HG03175 (cell line): Measurements from ENCODE around the gene SLC44A4.
"Not testable (repeated sequence)": the region's sequence is repeated elsewhere in the genome, so short reads cannot be mapped to it uniquely, and the experiment has no call there.

Experiments
- ATAC-seq: cut with Tn5 transposase; IDR thresholded peaks from one replicate; pipeline ENCODE4 v1.9.1; 2021; ENCODE audit warnings: mild to moderate bottlenecking, moderate library complexity; ENCODE audit not compliant: unreplicated experiment

The SLC44A4 gene

DNA sequence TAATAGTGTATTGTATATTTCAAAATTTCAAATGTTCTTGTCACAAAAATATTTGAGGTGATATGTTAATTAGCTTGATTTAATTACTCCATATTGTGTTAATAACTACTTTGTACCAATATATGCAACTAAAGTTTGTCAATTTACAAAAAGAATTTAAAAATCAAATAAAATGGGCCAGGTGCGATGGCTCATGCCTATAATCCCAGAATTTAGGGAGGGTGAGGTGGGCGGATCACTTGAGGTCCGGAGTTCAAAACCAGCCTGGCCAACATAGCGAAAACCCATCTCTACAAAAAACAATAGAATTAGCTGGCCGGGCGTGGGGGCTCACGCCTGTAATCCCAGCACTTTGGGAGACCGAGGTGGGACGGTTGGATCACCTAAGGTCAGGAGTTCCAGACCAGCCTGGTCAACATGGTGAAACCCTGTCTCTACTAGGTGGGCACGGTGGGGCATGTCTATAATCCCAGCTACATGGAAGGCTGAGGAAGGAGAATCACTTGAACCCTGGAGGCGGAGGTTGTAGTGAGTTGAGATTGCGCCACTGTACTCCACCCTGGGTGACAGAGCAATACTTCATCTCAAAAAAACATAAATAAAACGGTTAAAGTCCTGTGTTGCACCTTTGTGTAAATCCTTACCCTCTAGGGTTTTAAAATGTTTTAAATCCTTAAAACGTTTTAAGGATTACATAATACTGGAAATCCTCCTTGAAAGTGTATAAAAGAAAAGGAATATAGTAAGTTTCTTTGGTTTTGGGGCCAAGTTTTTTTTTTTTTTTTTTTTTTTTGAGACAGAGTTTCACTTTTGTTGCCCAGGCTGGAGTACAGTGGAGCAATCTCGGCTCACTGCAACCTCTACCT lies 47.2 kb downstream of the SLC44A4 start:
- ATAC-seq: no peak

DNA sequence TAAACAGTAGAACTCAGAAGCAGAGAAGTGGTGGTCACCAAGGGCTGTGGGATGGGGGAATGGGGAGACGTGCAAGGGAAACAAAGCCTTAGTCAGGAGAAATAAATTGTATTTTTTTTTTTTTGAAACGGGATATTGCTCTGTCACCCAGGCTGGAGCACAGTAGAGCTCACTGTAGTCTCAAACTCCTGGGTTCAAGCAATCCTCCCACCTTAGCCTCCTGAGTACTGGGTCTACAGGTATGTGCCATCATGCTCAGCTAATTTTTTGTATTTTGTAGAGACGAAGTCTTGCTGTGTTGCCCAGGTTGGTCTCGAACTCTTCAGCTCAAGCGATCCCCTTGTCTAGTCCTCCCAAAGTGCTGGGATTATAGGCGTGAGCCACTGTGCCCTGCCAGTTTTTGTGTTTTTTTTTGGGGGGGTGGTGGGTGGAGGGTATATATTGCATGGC lies 47.9 kb downstream of the SLC44A4 start:
- no peak for ATAC-seq

DNA sequence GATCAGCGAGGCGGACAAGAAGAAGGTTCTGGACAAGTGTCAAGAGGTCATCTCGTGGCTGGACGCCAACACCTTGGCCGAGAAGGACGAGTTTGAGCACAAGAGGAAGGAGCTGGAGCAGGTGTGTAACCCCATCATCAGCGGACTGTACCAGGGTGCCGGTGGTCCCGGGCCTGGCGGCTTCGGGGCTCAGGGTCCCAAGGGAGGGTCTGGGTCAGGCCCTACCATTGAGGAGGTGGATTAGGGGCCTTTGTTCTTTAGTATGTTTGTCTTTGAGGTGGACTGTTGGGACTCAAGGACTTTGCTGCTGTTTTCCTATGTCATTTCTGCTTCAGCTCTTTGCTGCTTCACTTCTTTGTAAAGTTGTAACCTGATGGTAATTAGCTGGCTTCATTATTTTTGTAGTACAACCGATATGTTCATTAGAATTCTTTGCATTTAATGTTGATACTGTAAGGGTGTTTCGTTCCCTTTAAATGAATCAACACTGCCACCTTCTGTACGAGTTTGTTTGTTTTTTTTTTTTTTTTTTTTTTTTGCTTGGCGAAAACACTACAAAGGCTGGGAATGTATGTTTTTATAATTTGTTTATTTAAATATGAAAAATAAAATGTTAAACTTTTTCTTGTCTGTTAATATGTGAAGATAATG lies 49.0 kb downstream of the SLC44A4 start:
- no peak for ATAC-seq

DNA sequence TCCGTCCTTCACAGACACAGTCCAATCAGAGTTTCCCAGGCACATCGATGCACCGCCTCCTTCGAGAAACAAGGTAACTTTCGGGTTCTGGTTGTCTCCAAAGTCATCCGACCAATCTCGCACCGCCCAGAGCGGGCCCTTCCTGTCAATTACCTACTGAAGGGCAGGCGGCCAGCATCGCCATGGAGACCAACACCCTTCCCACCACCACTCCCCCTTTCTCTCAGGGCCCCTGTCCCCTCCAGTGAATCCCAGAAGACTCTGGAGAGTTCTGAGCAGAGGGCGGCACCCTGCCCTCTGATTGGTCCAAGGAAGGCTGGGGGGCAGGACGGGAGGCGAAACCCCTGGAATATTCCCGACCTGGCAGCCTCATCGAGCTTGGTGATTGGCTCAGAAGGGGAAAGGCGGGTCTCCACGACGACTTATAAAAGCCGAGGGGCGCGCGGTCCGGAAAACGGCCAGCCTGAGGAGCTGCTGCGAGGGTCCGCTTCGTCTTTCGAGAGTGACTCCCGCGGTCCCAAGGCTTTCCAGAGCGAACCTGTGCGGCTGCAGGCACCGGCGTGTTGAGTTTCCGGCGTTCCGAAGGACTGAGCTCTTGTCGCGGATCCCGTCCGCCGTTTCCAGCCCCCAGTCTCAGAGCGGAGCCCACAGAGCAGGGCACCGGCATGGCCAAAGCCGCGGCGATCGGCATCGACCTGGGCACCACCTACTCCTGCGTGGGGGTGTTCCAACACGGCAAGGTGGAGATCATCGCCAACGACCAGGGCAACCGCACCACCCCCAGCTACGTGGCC lies 51.3 kb downstream of the SLC44A4 start, which contains the start of gene HSPA1B:
HSPA1B (plus strand) TSS at position 453 of the 794 bp plus-strand sequence; CDS start at position 666, 213 bp downstream.
- ATAC-seq: peak; percentile 74

DNA sequence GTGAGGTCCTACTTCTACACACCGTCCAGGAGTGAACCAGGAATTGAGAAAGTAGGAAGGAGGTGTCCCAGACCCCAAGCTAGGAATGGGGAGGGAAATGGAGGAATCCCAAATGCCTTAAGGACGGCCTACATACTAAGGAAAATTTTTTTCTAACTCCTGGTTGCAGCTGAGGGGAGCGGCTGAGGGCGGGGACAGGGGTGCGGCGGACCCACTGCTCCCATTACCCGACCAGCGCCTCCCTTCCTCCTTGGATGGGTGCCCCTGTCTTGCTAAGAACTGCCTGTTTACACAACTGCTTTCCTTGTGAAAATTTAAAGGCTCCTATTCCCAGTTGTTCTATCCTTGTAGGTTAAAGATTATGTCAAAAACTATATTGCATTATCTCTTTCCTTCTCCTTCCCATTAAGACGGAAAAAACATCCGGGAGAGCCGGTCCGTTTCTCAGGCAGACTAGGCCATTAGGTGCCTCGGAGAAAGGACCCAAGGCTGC lies 52.0 kb downstream of the SLC44A4 start:
- no peak for ATAC-seq

DNA sequence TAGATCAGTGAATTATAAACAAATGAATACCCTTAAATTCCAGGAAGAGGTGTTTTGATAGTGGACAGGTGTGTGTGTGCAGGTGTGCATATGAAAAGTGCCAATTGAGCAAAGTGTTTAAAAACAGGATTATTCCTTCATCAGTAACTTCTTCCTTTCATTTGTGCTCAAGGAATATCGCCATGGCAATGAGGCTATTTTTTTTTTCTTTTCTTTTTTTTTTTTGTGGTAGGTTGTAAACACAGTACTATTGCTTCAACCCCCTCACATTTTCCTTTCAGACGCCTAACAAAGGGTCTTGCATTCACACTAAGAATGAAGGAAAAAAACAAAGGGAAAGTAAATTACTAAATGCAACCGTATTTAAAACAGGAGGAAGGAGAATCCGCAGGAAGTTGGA lies 53.2 kb downstream of the SLC44A4 start:
- ATAC-seq: no peak

DNA sequence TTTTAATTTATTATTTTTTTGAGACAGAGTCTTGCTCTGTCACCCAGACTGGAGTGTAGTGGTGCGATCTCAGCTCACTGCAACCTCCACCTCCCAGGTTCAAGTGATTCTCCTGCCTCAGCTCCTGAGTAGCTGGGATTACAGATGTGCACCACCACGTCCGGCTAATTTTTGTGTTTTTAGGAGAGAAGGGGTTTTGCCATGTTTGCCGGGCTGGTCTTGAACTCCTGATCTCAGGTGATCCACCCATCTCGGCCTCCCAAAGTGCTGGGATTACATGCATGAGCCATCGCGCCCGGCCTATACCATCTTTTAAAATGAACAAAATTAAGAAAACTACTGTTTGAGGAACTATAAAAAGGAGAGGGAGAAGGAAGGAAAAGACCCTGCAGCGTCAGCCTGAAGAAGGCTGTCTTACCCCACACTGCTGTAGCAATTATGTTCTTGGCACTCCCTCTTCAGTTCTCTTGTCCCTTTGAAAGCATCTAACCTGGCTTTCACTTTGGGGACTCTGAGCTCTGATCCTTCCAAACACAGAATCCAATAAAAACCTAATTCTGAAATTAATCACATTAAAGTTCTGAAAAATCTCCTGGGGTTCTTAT lies 55.1 kb downstream of the SLC44A4 start:
- not testable (repeated sequence) for ATAC-seq

DNA sequence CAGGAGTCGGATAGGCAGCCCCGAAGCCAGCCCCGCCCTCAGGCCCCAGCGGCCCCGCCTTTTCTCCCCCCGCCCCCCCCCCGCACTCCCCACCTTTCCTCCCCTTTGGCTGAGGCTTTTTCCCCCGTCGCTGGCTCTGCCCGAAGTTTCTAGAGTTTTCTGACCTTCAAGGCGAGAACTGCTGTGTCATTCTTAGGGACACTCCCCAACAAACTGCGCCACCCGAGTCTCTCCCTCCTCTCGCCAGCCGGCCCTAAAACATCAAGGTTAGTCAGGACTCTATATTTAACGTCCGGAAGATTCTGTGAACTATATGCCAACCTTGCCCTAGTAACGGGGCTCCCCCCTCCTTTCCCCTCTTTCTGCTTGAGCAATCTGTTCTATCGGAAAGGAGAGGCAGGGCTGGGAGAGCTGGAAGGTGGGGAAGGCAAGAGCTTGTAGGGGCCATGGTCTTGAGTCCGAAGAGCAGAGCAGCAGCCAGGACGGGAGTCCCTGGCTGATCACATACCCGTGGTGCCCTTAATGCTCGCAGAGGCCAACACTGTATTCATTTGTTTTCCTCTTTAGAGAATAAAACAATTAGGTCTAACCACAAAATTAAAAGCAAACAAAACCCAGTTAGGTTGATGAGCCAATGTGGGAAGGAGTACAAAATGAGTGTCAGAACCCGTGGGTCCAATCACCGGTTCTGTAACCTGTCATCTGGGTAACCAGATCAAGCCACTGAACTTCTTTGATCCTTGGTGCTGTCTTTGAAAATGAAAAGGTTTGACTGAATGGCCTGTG lies 56.6 kb downstream of the SLC44A4 start:
- peak; percentile 33 for ATAC-seq

DNA sequence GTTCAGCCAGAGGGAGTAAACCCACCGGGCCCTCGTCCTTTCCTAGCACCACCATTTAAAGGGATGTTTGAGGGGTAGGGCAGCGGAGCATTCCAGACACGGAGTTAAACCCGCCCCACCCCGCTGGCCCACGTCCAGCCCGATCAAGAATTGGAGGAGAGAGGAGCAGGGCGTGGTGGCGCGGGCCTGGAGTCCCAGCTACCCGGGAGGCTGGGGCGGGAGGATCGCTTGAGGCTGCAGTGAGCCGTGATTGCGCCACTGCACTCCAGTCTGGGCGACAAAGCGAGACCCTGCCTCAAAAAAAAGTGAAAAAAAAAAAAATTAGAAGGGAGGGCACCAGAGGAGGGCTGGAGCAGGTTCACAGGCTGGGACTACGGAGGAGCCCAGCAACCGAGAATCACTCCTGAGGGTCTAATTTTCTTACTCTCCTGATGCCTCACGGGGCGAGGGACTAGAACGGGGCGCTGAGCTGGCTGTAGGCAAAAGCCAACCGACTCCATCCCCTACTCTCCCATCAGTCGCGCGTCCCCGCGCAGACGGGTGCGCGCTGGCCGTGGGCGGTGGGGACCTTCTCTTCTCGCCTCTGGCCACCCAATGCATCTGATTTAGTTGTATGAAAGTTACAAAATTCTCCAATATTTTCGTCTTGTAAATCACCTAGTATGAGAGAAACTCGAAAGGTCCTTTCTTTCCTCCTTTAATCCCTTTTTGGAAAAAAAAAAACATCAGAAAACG lies 57.3 kb downstream of the SLC44A4 start:
- ATAC-seq: peak; percentile 47

DNA sequence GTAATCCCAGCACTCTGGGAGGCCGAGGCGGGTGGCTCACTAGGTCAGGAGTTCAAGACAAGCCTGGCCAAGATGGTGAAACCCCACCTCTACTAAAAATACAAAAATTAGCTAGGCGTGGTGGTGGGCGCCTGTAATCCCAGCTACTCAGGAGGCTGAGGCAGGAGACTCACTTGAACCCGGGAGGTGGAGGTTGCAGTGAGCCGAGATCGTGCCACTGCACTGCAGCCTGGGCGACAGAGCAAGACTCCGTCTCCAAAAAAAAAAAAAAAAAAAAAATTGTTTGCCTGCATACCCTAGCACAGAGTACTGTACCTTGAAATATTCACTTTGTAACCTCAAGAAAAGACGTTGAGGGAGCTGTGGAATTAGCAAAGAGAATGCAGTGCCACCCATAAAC lies 58.4 kb downstream of the SLC44A4 start:
- ATAC-seq: not testable (repeated sequence)

DNA sequence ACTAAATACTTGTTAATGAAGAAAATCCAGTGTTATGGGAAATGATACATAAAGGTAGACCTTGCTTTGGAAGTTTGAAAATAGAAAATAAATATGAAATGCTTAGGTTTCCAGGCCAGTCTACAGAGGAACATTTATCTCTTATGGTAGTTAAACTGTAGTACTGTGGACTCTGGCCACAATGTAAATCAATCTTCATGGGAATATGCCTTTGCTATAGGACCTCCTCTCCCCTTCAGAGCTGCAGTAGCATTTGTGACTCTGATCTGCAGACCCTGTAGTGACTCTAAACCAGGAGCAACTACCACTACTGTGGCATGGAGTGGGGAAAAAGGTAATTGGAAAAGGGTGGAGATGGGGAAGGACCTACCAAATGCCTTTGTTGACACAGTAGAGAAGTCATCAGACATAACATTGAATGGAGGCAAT lies 58.9 kb downstream of the SLC44A4 start:
- ATAC-seq: no peak

DNA sequence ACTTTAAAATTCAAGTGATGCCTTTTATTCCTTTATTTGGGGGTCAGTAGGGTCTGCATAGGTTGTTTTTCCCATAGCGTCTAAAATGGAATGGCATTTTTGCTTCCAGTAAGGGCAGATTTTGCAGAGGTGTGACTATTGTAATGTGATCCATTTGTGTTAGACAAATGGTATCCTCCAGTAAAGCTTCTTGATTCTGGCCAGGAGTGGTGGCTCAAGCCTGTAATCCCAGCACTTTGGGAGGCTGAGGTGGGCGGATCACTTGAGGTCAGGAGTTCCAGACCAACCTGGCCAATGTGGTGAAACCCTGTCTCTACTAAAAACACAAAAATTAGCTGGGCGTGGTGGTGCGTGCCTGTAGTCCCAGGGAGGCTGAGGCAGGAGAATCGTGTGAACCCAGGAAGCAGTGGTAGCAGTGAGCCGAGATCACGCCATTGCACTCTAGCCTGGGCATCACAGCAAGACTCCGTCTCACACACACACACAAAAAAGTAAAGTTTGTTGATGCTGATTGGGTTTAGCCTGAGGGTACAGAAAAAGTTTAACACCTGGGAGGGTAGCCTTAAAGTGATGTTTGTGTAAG lies 60.8 kb downstream of the SLC44A4 start:
- ATAC-seq: not testable (repeated sequence)

DNA sequence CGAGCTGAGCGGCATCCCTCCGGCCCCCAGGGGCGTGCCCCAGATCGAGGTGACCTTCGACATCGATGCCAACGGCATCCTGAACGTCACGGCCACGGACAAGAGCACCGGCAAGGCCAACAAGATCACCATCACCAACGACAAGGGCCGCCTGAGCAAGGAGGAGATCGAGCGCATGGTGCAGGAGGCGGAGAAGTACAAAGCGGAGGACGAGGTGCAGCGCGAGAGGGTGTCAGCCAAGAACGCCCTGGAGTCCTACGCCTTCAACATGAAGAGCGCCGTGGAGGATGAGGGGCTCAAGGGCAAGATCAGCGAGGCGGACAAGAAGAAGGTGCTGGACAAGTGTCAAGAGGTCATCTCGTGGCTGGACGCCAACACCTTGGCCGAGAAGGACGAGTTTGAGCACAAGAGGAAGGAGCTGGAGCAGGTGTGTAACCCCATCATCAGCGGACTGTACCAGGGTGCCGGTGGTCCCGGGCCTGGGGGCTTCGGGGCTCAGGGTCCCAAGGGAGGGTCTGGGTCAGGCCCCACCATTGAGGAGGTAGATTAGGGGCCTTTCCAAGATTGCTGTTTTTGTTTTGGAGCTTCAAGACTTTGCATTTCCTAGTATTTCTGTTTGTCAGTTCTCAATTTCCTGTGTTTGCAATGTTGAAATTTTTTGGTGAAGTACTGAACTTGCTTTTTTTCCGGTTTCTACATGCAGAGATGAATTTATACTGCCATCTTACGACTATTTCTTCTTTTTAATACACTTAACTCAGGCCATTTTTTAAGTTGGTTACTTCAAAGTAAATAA lies 61.5 kb downstream of the SLC44A4 start:
- not testable (repeated sequence) for ATAC-seq

DNA sequence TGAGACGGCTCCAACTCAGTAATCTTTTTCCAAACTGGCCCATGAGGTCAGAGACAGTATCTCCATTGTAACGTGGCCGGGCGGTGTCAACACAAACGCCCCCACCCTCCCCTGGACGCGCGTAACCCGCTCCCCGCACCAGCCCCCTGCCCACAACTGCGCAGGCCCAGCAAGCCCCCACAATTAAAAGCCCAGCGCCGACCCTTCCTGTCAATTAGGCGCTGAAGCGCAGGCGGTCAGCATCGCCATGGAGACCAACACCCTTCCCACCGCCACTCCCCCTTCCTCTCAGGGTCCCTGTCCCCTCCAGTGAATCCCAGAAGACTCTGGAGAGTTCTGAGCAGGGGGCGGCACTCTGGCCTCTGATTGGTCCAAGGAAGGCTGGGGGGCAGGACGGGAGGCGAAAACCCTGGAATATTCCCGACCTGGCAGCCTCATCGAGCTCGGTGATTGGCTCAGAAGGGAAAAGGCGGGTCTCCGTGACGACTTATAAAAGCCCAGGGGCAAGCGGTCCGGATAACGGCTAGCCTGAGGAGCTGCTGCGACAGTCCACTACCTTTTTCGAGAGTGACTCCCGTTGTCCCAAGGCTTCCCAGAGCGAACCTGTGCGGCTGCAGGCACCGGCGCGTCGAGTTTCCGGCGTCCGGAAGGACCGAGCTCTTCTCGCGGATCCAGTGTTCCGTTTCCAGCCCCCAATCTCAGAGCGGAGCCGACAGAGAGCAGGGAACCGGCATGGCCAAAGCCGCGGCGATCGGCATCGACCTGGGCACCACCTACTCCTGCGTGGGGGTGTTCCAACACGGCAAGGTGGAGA lies 63.6 kb downstream of the SLC44A4 start, which contains the start of the genes HSPA1A and HSPA1L:
HSPA1A (plus strand) TSS at position 519 of the 814 bp plus-strand sequence; CDS start at position 733, 214 bp downstream.
HSPA1L (minus strand) TSS at position 259 of the 814 bp plus-strand sequence. CDS start 3,311 bp downstream, outside the sequence.
- peak; percentile 39 for ATAC-seq

DNA sequence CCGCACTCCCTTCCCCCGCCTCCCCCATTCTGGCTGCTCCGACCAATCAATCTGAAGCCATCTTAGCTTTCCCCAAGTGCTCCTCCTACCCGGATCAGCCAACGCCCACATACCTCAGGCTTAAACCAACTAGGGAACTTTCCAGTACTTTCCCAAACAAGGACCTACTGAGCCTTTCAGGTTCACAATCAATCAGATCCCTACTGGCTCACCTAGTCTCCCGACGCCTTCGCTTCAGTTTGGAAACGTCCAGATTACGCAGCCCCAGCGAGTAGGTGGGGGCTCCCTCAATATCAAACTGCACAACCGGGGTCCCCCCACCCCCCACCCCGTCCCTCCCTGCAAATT lies 64.1 kb downstream of the SLC44A4 start:
- no peak for ATAC-seq

DNA sequence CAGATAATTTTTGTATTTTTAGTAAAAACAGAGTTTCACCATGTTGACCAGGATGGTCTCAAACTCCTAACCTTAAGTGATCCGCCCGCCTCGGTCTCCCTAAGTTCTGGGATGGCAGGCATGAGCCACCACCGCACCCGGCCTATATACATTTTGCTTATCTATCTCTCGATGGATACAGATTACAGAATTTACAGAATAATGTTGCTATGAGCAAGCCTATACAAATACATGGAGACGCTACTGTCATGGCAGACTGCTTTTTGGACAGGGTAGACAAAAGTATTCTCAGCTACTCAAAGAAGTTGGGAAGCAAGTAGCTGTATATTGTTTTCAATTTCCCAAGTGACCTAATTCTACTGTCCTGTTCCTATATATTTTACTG lies 65.3 kb downstream of the SLC44A4 start:
- ATAC-seq: no peak
